HG02610 (cell line): ENCODE measurements around the gene DBH.

Experiments
- ATAC-seq: cut with Tn5 transposase; IDR thresholded peaks from one replicate; pipeline ENCODE4 v1.9.1; 2021; ENCODE audit warnings: mild to moderate bottlenecking, moderate library complexity; ENCODE audit not compliant: unreplicated experiment

The DBH gene

GRCh38 chr9:133641861-133642595 is 5.9 kb downstream of the DBH start:
- no peak for ATAC-seq

DNA sequence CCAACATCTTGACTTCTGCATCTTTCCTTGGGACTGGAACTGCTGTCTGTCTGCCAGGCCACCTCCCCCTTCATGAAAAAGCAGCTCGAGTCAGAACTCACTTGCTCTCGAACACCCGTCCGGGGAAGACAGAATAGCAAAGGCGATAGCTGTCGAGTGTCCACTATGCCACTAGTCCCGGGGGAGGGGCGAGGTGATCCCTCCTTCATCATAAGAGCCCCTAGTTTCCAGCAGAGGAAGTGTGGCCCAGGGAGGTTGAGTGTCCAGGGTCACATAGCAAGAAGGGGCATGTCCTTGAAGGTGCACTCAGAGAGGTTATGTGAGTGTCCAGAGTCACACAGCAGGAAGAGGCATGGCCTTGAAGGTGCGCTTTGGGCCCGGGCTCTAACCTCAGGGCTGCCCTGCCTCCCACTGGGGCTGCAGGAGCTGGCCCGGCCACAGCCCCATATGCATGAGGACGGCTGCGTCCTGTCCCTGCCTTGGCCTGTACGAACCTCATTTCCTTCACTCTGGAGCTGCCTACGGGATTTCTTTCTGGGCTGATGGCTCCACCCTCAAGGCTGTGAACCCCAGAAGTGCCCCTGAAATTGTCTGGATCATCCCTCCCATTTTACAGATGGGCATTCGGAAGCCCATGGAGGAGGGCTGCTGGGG is 6.7 kb downstream of the DBH start:
- no peak for ATAC-seq

DNA sequence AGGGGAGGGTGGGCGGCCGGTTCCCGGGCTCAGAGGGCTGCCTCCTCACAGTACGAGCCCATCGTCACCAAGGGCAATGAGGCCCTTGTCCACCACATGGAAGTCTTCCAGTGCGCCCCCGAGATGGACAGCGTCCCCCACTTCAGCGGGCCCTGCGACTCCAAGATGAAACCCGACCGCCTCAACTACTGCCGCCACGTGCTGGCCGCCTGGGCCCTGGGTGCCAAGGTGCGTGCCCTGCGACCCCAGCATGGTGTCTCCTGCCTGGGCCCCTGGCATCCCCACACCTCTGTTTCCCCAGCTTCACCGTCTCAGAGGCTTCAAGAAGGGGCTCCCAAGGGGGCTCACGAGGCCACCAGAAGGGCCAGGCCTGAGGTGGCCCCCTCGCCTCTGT is 7.2 kb downstream of the DBH start:
- ATAC-seq, result no peak

GRCh38 chr9:133643978-133644760 is 8.0 kb downstream of the DBH start:
- ATAC-seq, result no peak

GRCh38 chr9:133645021-133645765 is 9.0 kb downstream of the DBH start:
- ATAC-seq, result no peak

GRCh38 chr9:133647148-133647547 is 11.0 kb downstream of the DBH start:
- no peak for ATAC-seq

DNA sequence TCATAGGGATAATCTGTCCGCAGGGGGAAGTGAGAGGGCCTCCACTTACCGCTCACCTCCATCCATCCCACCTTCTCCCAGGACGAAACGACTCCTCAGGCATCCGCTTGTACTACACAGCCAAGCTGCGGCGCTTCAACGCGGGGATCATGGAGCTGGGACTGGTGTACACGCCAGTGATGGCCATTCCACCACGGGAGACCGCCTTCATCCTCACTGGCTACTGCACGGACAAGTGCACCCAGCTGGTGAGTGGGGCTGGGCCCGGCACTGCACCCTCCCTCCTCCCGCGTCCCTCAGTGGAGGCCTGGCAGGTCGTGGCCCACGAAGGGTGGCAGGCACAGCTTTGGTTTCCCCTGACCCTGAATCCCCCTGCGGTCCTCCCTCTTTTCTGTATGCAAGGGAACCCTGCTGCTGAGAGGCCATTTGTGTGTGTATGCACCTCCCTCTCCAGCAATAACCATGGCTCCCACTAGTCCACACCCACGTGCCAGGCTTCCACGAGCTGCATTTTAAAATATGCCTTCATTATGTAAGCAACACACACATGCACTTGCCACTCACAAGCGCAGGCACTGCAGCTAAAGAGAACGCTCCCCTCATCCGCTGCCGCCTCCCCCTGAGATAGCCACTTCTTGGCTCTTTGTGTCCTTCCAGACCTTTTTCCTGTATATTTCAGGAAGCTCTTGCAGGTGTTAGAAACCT is 11.8 kb downstream of the DBH start:
- no peak for ATAC-seq

DNA sequence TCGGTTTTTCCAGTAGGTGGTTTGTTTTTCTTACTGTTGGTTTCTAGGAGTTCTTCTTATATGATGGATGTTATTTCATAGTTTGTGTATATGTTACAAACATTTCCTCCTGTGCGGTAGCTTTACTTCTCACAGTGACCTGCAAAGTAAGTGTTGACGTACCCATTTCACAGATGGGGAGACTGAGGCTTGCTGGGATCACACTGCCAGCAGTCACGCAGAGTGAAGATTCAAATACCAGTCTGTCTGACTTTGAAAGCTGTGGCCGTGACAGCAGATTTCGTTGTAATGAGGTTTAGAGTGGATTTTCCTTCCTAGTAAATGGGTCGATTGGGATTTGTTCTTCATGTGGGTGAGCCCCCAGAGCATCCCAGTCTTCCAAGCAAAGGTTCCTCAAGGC is 13.0 kb downstream of the DBH start:
- ATAC-seq, result no peak

GRCh38 chr9:133650026-133650425 is 13.9 kb downstream of the DBH start:
- ATAC-seq, result no peak

- no peak for ATAC-seq
These were observed 17.5 kb downstream of the DBH start for GRCh38 chr9:133653638-133654037.

GRCh38 chr9:133654736-133655657 is 18.8 kb downstream of the DBH start:
- no peak for ATAC-seq

GRCh38 chr9:133655701-133656100 is 19.5 kb downstream of the DBH start:
- ATAC-seq, result no peak

DNA sequence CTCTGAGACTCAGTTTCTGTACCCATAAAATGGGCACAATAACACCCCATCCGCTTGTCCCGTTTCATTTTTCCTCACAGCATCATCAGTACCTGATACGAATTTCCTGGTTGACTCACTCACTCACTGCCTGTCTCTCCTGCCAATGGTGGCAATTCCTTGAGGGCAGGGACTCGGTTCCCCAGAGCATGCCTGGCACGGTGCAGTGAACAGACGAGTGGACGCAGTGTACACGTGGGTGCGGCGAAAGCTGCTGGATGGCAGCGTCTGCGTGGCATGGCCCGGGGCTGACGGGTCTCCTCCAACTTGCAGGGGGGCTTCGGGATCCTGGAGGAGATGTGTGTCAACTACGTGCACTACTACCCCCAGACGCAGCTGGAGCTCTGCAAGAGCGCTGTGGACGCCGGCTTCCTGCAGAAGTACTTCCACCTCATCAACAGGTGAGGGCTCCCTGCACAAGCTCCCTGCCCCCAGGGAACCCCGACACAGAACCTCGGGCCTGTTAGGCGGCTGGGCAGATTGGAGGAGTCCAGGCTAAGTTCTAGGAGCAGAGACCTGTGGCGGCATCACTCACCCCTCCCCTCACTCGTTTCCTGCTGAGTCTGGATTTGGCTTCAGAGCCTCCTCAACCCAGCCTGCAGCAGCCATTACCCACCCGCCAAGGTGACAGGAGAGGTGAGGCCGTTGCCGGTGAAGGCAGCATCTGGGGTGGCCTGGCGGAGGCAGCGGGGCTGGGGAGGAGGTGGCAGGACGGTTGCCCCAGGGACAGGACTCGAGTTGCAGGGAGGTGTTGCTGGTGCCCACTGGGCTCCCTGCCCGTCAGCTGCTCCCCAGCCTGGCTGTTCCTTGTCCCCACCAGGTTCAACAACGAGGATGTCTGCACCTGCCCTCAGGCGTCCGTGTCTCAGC is 20.3 kb downstream of the DBH start:
- ATAC-seq, result no peak

DNA sequence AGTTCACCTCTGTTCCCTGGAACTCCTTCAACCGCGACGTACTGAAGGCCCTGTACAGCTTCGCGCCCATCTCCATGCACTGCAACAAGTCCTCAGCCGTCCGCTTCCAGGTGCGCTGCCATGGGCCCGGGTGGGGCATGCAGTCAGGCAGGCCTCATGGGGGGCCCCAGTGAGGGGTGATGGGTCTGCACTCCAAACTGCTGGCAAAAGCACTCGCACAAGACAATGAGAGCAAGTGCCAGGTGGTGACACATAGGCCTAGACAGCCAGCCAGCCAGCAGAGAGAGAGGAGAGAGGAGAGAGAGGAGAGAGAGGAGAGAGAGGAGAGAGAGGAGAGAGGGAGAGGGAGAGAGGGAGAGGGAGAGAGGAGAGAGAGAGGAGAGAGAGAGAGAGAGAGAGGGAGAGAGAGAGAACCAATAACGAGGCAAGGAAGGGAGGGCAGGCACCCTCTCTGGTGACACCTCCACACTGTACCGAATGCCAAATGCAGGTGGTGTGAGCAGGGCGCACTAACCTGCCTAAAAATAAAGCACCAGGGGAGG is 21.0 kb downstream of the DBH start:
- no peak for ATAC-seq

GRCh38 chr9:133658442-133659431 is 22.6 kb downstream of the DBH start:
- no peak for ATAC-seq

DNA sequence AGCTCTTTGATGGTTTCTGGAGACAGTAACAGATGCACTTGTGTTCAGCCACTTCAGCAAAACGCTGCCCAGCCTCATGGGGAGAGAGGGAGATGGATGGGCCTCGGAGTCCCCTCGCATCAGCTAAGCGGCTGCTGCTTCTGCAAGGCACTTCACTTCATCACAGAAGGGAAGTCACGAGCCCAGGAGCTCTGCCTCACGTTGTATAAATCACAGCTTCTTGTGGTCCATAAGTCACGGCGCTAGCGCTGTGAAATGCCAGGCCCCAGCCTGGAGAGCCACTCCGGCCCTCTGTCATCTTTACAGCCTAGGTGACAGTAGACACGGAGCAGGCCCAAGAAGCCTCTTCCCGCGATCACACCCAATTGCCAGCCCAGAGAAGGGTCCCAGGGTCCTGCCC is 23.4 kb downstream of the DBH start:
- ATAC-seq, result no peak
